BJ (cell line): ENCODE measurements around the gene CUX1. TPM values are rescaled to one million over a fixed set of nuclear protein-coding genes. Genes with fewer than 3 reads are reported as not detected.

ENCODE experiments used
- CTCF ChIA-PET: fragments of 350-600 bp; formaldehyde crosslinking; extraction: SDS; loops from one replicate; lab custom pipeline; 2021; ENCODE audit warnings: antibody characterized with exemption, inconsistent platforms; lab: Yijun Ruan, JAX
- POLR2A ChIA-PET: fragments of 300-600 bp; sonication (Branson Sonifier 250); formaldehyde crosslinking; extraction: SDS; loops from one replicate; lab custom pipeline; 2021; ENCODE audit warnings: antibody characterized with exemption; lab: Charles Lee
- DNase-seq: peaks from one replicate; pipeline ENCODE4 v3.0.0-alpha.2; 2011; ENCODE audit warnings: low read depth
- H3K27me3 ChIP-seq: 2 replicates; pipeline ENCODE4 v1.6.0; 2011; ENCODE audit warnings: low read length; ENCODE audit not compliant: control insufficient read depth, insufficient read depth
- H3K36me3 ChIP-seq: 2 replicates; pipeline ENCODE4 v1.5.1; 2011; ENCODE audit warnings: low read length; ENCODE audit not compliant: control insufficient read depth, insufficient read depth
- H3K4me3 ChIP-seq: 2 replicates; pipeline ENCODE4 v1.5.1; 2011; ENCODE audit warnings: low read depth, mild to moderate bottlenecking, control low read depth, low read length
- polyA plus RNA-seq: library from polyadenylated mRNA; depleted of rRNA; stranded (reverse); fragments of >200 nt; gene quantifications from 2 replicates; pipeline ENCODE4 v1.2.3, GENCODE V29; 2011
- TF ChIP-seq, protein P1 (sequence below): IDR thresholded peaks from 2 replicates; pipeline ENCODE4 v1.5.1; 2011; ENCODE audit warnings: low read depth, mild to moderate bottlenecking, control low read depth, inconsistent platforms, low read length, moderate library complexity; ENCODE audit not compliant: insufficient read depth

The CUX1 gene
- polyA plus RNA-seq, 1 experiment = 36.5 TPM

DNA sequence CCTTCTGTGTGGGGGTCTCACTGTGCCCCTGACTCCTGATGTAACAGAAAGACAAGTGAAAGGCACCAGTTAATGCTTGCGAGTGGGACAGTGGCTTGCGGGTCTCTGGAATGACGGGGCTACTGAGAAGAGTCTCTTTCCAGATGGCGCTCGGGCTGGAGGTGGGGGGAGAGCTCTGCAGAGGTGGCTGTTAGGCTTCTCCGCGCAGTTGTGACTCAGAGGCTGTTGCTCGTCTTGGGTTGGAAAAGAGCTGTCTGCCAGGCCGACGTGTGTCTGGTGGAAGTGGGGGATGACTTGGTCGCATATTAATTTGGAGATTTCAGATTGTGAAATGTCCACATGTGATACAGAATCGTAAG lies 441.3 kb downstream of the CUX1 start:
- TF ChIP-seq, protein P1, sequence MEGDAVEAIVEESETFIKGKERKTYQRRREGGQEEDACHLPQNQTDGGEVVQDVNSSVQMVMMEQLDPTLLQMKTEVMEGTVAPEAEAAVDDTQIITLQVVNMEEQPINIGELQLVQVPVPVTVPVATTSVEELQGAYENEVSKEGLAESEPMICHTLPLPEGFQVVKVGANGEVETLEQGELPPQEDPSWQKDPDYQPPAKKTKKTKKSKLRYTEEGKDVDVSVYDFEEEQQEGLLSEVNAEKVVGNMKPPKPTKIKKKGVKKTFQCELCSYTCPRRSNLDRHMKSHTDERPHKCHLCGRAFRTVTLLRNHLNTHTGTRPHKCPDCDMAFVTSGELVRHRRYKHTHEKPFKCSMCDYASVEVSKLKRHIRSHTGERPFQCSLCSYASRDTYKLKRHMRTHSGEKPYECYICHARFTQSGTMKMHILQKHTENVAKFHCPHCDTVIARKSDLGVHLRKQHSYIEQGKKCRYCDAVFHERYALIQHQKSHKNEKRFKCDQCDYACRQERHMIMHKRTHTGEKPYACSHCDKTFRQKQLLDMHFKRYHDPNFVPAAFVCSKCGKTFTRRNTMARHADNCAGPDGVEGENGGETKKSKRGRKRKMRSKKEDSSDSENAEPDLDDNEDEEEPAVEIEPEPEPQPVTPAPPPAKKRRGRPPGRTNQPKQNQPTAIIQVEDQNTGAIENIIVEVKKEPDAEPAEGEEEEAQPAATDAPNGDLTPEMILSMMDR = no peak
- ChIA-PET CTCF (interaction anchor here (0.8 kb wide), 2 partner anchors 17 to 19 kb away, joined by 3 to 4 read pairs; no protein-coding TSS in a partner anchor), POLR2A (no interaction called here)
- Histone ChIP-seq H3K4me3 (no peak overlapping the region), H3K27me3 (no peaks in the 10 kb centered on the region), H3K36me3 (peaks cover 2% of the 10 kb centered on the region; the same call in 1 of the 2 replicates)
- DNase-seq = no peak

DNA sequence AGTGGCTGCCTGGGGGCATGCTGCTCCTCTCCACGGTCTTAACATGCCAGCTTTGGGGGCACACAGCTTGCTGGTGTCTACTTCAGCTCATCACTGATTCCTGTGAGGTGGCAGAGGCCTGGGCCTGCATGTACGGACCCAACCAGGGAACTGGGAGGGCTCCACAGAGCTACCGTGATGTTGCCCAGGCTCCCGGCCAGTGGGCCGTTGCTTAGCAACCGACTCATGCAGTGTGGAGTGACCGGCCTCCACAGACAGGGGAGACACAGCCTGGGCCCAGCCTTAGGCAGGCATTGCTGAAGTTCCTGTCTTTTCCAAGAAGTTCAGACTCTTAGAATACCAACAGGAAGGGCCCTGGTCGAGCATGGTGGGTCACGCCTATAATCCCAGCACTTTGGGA lies 443.4 kb downstream of the CUX1 start:
- CTCF ChIA-PET = interaction anchor here (0.5 to 1.3 kb wide), 5 partner anchors 11 to 718 kb away, joined by 3 read pairs; no protein-coding TSS in a partner anchor
- no peak for DNase-seq

DNA sequence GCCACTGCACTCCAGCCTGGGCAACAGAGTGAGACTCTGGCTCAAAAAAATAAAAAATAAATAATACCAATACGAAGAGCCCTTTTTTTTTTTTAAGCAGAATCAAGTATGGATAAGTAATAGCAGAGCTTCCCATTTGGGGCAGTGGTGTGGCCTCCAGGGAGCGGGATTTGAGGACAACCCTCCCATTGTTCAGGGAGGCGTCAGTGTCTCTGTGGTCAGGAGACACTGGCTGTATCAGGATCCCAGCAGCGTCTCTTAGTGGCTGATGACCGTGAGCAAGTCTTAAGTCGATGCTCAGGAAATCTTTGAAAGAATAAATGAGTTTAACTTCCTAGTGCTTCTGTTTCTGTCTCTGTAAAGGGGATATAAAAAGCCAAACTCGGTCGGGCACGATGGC lies 444.0 kb downstream of the CUX1 start:
- ChIA-PET POLR2A (no interaction called here), CTCF (interaction anchor here (1.0 to 1.2 kb wide), 2 partner anchors 518 to 718 kb away, joined by 3 read pairs; no protein-coding TSS in a partner anchor)
- no peak for DNase-seq

More for the DNA sequence above, 443.4 kb downstream of the CUX1 start:
- no peak overlapping the region for H3K4me3 ChIP-seq
- POLR2A ChIA-PET = no interaction called here
- H3K36me3 ChIP-seq = no peaks in the 10 kb centered on the region
- TF ChIP-seq, protein P1 = no peak
- H3K27me3 ChIP-seq = no peaks in the 10 kb centered on the region

DNA sequence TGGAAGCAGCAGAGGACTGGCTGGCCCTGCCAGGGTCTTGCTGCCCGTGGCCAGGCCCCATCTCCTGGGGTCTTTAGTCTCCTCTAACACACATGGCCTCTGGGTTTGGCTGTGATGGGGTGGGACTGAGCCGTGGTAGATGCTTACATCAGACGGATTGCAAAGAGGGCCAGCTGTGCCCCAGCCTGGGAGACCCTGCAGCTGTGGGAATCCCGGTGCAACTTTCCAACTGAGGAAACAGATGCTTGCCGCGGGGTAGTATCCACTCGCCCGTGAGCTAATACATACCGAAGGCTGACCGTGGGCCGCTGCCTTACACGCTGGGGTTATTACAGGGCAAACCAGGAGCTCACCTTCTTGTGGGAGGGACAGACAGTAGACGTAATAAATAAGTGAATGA lies 445.1 kb downstream of the CUX1 start:
- H3K4me3 ChIP-seq = no peak overlapping the region
- no peaks in the 10 kb centered on the region for H3K36me3 ChIP-seq
- ChIA-PET CTCF (interaction anchor here (1.2 kb wide), 1 partner anchor 9 kb away, joined by 5 read pairs; no protein-coding TSS in a partner anchor), POLR2A (no interaction called here)
- DNase-seq = no peak
- TF ChIP-seq, protein P1 = no peak
- no peaks in the 10 kb centered on the region for H3K27me3 ChIP-seq

More for the DNA sequence above, 444.0 kb downstream of the CUX1 start:
- TF ChIP-seq, protein P1 = no peak
- no peak overlapping the region for H3K4me3 ChIP-seq
- no peaks in the 10 kb centered on the region for H3K36me3 ChIP-seq
- H3K27me3 ChIP-seq = no peaks in the 10 kb centered on the region

DNA sequence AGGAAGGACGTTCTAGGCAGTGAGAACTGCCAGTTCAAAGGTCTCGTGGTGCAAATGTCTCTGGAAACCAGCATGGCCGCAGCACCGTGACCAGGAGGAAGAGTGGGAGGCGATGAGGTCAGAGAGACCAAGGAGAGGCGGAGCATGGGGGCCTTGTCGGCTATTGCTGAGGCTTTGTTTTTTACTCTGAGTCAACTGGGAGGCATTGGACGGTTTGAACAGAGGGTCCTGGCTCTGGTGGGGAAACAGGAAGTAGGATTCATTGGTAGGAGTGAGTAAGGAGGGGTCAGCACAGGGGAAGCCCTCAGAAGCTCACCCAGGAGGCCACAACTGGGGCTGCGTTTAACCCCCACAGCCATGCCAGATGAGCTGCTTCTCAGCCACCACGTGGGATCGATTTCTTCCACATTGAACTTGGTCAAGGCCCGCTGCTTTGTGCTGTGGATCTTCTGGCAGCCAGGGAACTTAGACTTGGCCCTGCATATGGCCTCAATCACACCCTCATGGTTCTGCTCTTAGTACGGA lies 447.0 kb downstream of the CUX1 start:
- ChIA-PET POLR2A (no interaction called here), CTCF (interaction anchor here (1.0 kb wide), 1 partner anchor 8 kb away, joined by 3 read pairs; no protein-coding TSS in a partner anchor)
- Histone ChIP-seq H3K27me3 (no peaks in the 10 kb centered on the region), H3K36me3 (no peaks in the 10 kb centered on the region), H3K4me3 (no peak overlapping the region)
- no peak for DNase-seq
- TF ChIP-seq, protein P1 = no peak
